HepG2 (cell line): ENCODE results near the gene ARHGEF6. TPM values are rescaled to one million over a fixed set of nuclear protein-coding genes. Genes with fewer than 3 reads are reported as not detected.

Source experiments
- ATAC-seq: fragments of 200-7000 bp; cut with Tn5 transposase; 3 replicates; pipeline ENCODE4 v1.9.1; 2020; ENCODE audit warnings: mild to moderate bottlenecking, moderate library complexity
- BruUV-seq: library from RNA; stranded (reverse); fragments of 400-500 nt; replicated peaks from 2 replicates; lab custom pipeline; 2021; lab: Mats Ljungman, UMichigan
- CTCF ChIA-PET: fragments of 300-600 bp; formaldehyde crosslinking; extraction: SDS; loops from one replicate; lab custom pipeline; 2021; ENCODE audit warnings: low total read pairs, inconsistent platforms, low intra/inter-chr PET ratio; lab: Yijun Ruan, JAX
- POLR2A ChIA-PET: fragments of 350-600 bp; sonication (Branson Sonifier 250); formaldehyde crosslinking; loops from one replicate; lab custom pipeline; 2020; ENCODE audit warnings: antibody characterized with exemption, inconsistent platforms; lab: Yijun Ruan, JAX
- DNase-seq: peaks from one replicate; pipeline ENCODE4 v3.0.0-alpha.2; 2015; ENCODE audit warnings: low spot score
- FAIRE-seq: peaks from 3 replicates; lab custom pipeline; 2011; peaks lifted over from hg19 to GRCh38; lab: Jason Lieb, UNC
- H2AFZ ChIP-seq: one replicate; pipeline ENCODE4 v1.6.1; 2011; ENCODE audit warnings: low read length, inconsistent platforms
- H3K27ac ChIP-seq: fragments of 300-600 bp; 3 replicates; pipeline ENCODE4 v1.8.0; 2011; ENCODE audit warnings: mixed run types, mild to moderate bottlenecking, mixed read lengths, low read length, inconsistent platforms; ENCODE audit not compliant: insufficient read depth; ENCODE audit errors: extremely low read length
- H3K27me3 ChIP-seq, 2 experiments: fragments of 200-600 bp in 1 of 2; 2 replicates in 1 of 2; 3 replicates in 1 of 2; pipeline versions ENCODE4 v1.6.0 to v1.8.0; 2011; ENCODE audit warnings: low read length in 2 of 2, mild to moderate bottlenecking in 2 of 2, moderate library complexity in 2 of 2, inconsistent platforms in 1 of 2; ENCODE audit not compliant: insufficient read depth in 2 of 2, control insufficient read depth in 1 of 2
- H3K36me3 ChIP-seq, 2 experiments: fragments of 200-600 bp in 1 of 2; replicated peaks in 1 of 2; 2 replicates in 1 of 2; 3 replicates in 1 of 2; pipeline versions ENCODE4 v1.5.1 to v1.8.0; 2011; ENCODE audit warnings: low read length in 2 of 2, inconsistent platforms in 1 of 2; ENCODE audit not compliant: insufficient read depth in 2 of 2, control insufficient read depth in 1 of 2
- H3K4me1 ChIP-seq: 2 replicates; pipeline ENCODE4 v1.5.1; 2012; ENCODE audit warnings: low read length, inconsistent platforms; ENCODE audit not compliant: insufficient read depth
- H3K4me2 ChIP-seq: 2 replicates; pipeline ENCODE4 v1.6.0; 2011; ENCODE audit warnings: low read depth, low read length, inconsistent platforms
- H3K4me3 ChIP-seq, 3 experiments: fragments of 200-600 bp in 1 of 3; sonication (generic), shearing (Covaris generic) in 1 of 3; replicated peaks in 1 of 3; 2 replicates each; pipeline ENCODE4 v1.5.1; 2011 to 2016; ENCODE audit warnings: low read length in 3 of 3, inconsistent platforms in 2 of 3, low read depth in 2 of 3, mild to moderate bottlenecking in 2 of 3, control low read depth in 1 of 3, mixed read lengths in 1 of 3; ENCODE audit not compliant: insufficient read depth in 1 of 3
- H3K79me2 ChIP-seq: one replicate; pipeline ENCODE4 v1.6.1; 2011; ENCODE audit warnings: low read length, inconsistent platforms; ENCODE audit not compliant: insufficient read depth
- H3K9ac ChIP-seq: 2 replicates; pipeline ENCODE4 v1.6.0; 2011; ENCODE audit warnings: mild to moderate bottlenecking, low read depth, low read length, inconsistent platforms; ENCODE audit not compliant: insufficient read depth
- H3K9me3 ChIP-seq: 2 replicates; pipeline ENCODE4 v1.5.1; 2012; ENCODE audit warnings: mild to moderate bottlenecking, low read length
- H4K20me1 ChIP-seq: 2 replicates; pipeline ENCODE4 v1.6.0; 2011; ENCODE audit warnings: inconsistent platforms, mild to moderate bottlenecking, low read length, moderate library complexity; ENCODE audit not compliant: insufficient read depth
- ATF1 ChIP-seq: IDR thresholded peaks from 2 replicates; pipeline ENCODE4 v1.6.1; 2016; ENCODE audit warnings: mild to moderate bottlenecking, control low read depth
- CEBPG ChIP-seq: IDR thresholded peaks from 2 replicates; pipeline ENCODE4 v1.6.1; 2016
- MYPOP ChIP-seq: sonication (generic); formaldehyde crosslinking; IDR thresholded peaks from 2 replicates; pipeline ENCODE4 v1.8.1; 2023; ENCODE audit warnings: mild to moderate bottlenecking, moderate library complexity, missing genetic modification reagents
- NFE2L1 ChIP-seq: sonication (generic); formaldehyde crosslinking; IDR thresholded peaks from 2 replicates; pipeline ENCODE4 v1.4.0; 2020; ENCODE audit warnings: missing genetic modification reagents, mild to moderate bottlenecking, borderline replicate concordance
- STAG1 ChIP-seq: sonication (generic); formaldehyde crosslinking; IDR thresholded peaks from 2 replicates; pipeline ENCODE4 v1.4.0; 2020; ENCODE audit warnings: missing genetic modification reagents
- TEAD2 ChIP-seq: sonication (generic); formaldehyde crosslinking; IDR thresholded peaks from 2 replicates; pipeline ENCODE4 v1.9.0; 2021; ENCODE audit warnings: missing genetic modification reagents
- ZNF260 ChIP-seq: sonication (generic); formaldehyde crosslinking; IDR thresholded peaks from 2 replicates; pipeline ENCODE4 v1.4.0; 2020; ENCODE audit warnings: missing genetic modification reagents, low read depth, mild to moderate bottlenecking, borderline replicate concordance
- ZNF275 ChIP-seq: sonication (generic); formaldehyde crosslinking; IDR thresholded peaks from 2 replicates; pipeline ENCODE4 v1.8.0; 2022; ENCODE audit warnings: missing genetic modification reagents, mild to moderate bottlenecking, inconsistent platforms, borderline replicate concordance
- WGBS: methylation state at CpG from one replicate; pipeline ENCODE4 v1.1.6; 2017; ENCODE audit warnings: low lambda C conversion rate; 5-methylcytosine and 5-hydroxymethylcytosine counted together
- in situ Hi-C: cut with HindIII; loops from 2 replicates; pipeline ENCODE4 v1.10.0; 2017; ENCODE audit warnings: low pct_unique_long_range_greater_than_20kb; ENCODE audit not compliant: extremely low pct_ligation_motif_present
- intact Hi-C: fragments of 100-400 bp; cut with micrococcal nuclease; formaldehyde crosslinking; loops from one replicate; pipeline ENCODE4 v1.10.0; 2022; ENCODE audit not compliant: unreplicated experiment
- polyA plus RNA-seq, 8 experiments: library from polyadenylated mRNA; depleted of rRNA in 3 of 8; stranded (reverse) in 7 of 8; unstranded in 1 of 8; fragments of >200 nt; fragmentation: Illumina TruSeq in 4 of 8; extraction: Trizol in 4 of 8; gene quantifications; 2 replicates each; pipeline versions ENCODE4 v1.2.1 to v1.2.3, GENCODE V29; 2011 to 2016; ENCODE audit warnings: low read depth in 4 of 8, missing spikeins in 1 of 8, mixed read lengths in 1 of 8; ENCODE audit not compliant: insufficient read depth in 1 of 8
- total RNA-seq, 5 experiments: library from RNA; depleted of rRNA; stranded (reverse); fragments of >200 nt; fragmentation: Illumina TruSeq; extraction: Trizol; gene quantifications; 2 replicates each; pipeline ENCODE4 v1.2.3, GENCODE V29; 2016; ENCODE audit warnings: low read depth in 1 of 5

The ARHGEF6 gene
- total and polyA plus RNA-seq, 2 of the 13 experiments (the other 11 are each of a cell fraction or from before 2014, with no cell fraction given), result 0.03 TPM; not detected in 1

- no peak overlapping the region for H3K4me2 ChIP-seq
- no peak overlapping the region for H3K27ac ChIP-seq
- WGBS, result 17% methylated on average over 6 of the region's 7 CpGs
- no peak overlapping the region for H2AFZ ChIP-seq
- FAIRE-seq (no peak), ATAC-seq (no peak), DNase-seq (no peak)
- H3K36me3 ChIP-seq, result no peaks in the 10 kb centered on the region
- CTCF ChIA-PET, result no interaction called here
- in situ Hi-C loops, result no loop called here
- H3K4me3 ChIP-seq, result no peak overlapping the region
- no peaks in the 10 kb centered on the region for H3K27me3 ChIP-seq
- no peaks in the 10 kb centered on the region for H3K79me2 ChIP-seq
- no TSS peak for BruUV-seq
- intact Hi-C loops, result no loop called here
- no peaks in the 10 kb centered on the region for H3K4me1 ChIP-seq
- H3K9ac ChIP-seq, result no peak overlapping the region
- TF ChIP-seq CEBPG, result no peak
- no peak for TF ChIP-seq MYPOP (CRISPR knock-in tag)
- no peak for TF ChIP-seq ZNF275 (CRISPR knock-in tag)
- no peak for TF ChIP-seq STAG1 (CRISPR knock-in tag)
- no peak for TF ChIP-seq ZNF260
- TF ChIP-seq TEAD2, result no peak
- TF ChIP-seq ATF1 (CRISPR knock-in tag), result no peak
- no peak for TF ChIP-seq NFE2L1 (CRISPR knock-in tag)
- no peaks in the 10 kb centered on the region for H3K9me3 ChIP-seq
- POLR2A ChIA-PET, result no interaction called here
- H4K20me1 ChIP-seq, result no peaks in the 10 kb centered on the region
Observed at GRCh38 chrX:136745215-136746173, 35.2 kb downstream of the ARHGEF6 start.
